B cell (primary cell): ENCODE results near the gene PSMD11. TPM values are rescaled to one million over a fixed set of nuclear protein-coding genes. Genes with fewer than 3 reads are reported as not detected.
"Not testable (repeated sequence)": the region's sequence is repeated elsewhere in the genome, so short reads cannot be mapped to it uniquely, and the experiment has no call there.

Experiments used
- ATAC-seq: fragments of 200-7000 bp; cut with Tn5 transposase; one replicate; pipeline ENCODE4 v1.10.0; 2021; ENCODE audit warnings: low read depth, mild to moderate bottlenecking, moderate number of reproducible peaks, moderate library complexity
- CTCF ChIA-PET: fragments of 350-600 bp; sonication (Branson Sonifier 250); formaldehyde crosslinking; loops from one replicate; lab custom pipeline; 2021; ENCODE audit warnings: antibody characterized with exemption, inconsistent platforms; lab: Charles Lee
- POLR2A ChIA-PET: fragments of 350-600 bp; sonication (Branson Sonifier 250); formaldehyde crosslinking; loops from one replicate; lab custom pipeline; 2021; ENCODE audit warnings: antibody characterized with exemption; lab: Charles Lee
- DNase-seq: peaks from one replicate; pipeline ENCODE4 v3.0.0; 2013
- H2AFZ ChIP-seq: 2 replicates; pipeline ENCODE4 v1.6.1; 2012; ENCODE audit warnings: mild to moderate bottlenecking, low read depth, low read length; ENCODE audit not compliant: insufficient read depth, poor library complexity, severe bottlenecking
- H3K27ac ChIP-seq, 2 donors: 1 replicate in 1 of 2; 2 replicates in 1 of 2; pipeline ENCODE4 v1.5.1; 2012 to 2013; ENCODE audit warnings: low read length in 2 of 2, mild to moderate bottlenecking in 2 of 2, moderate library complexity in 1 of 2
- H3K27me3 ChIP-seq, 4 experiments: fragments of 200-600 bp in 1 of 4; sonication (generic) in 1 of 4; replicated peaks in 1 of 4; 1 replicate in 2 of 4; 2 replicates in 2 of 4; pipeline versions ENCODE4 v1.6.1 to v1.7.0; 2013 to 2016; ENCODE audit warnings: low read length in 3 of 4, mild to moderate bottlenecking in 2 of 4, mixed read lengths in 1 of 4, moderate library complexity in 1 of 4; ENCODE audit not compliant: insufficient read depth in 4 of 4, control insufficient read depth in 3 of 4; ENCODE audit errors: control extremely low read depth in 1 of 4
- H3K36me3 ChIP-seq, 2 experiments: replicated peaks in 1 of 2; 1 replicate in 1 of 2; 2 replicates in 1 of 2; pipeline versions ENCODE4 v1.6.1 to v1.7.1; 2013; ENCODE audit warnings: low read length in 1 of 2; ENCODE audit not compliant: insufficient read depth in 2 of 2, control insufficient read depth in 1 of 2; ENCODE audit errors: control extremely low read depth in 1 of 2, extremely low read depth in 1 of 2
- H3K4me1 ChIP-seq, 2 donors: fragments of 200-600 bp in 1 of 2; sonication (generic) in 1 of 2; 1 replicate in 1 of 2; 2 replicates in 1 of 2; pipeline versions ENCODE4 v1.5.1 to v1.6.1; 2013 to 2017; ENCODE audit warnings: low read length in 2 of 2; ENCODE audit not compliant: control insufficient read depth in 2 of 2, insufficient read depth in 2 of 2
- H3K4me2 ChIP-seq: replicated peaks from 2 replicates; pipeline ENCODE3; 2012; ENCODE audit warnings: mild to moderate bottlenecking, low read depth, low read length; ENCODE audit not compliant: poor library complexity, severe bottlenecking
- H3K4me3 ChIP-seq, 5 experiments: fragments of 200-600 bp in 1 of 5; sonication (generic) in 1 of 5; 1 replicate in 3 of 5; 2 replicates in 2 of 5; pipeline versions ENCODE4 v1.5.1 to v1.7.0; 2011 to 2016; ENCODE audit warnings: low read length in 4 of 5, mild to moderate bottlenecking in 4 of 5, low read depth in 2 of 5, control low read depth in 1 of 5, moderate library complexity in 1 of 5; ENCODE audit not compliant: insufficient read depth in 1 of 5; ENCODE audit errors: control extremely low read depth in 1 of 5, extremely low read depth in 1 of 5
- H3K79me2 ChIP-seq: fragments of 200-600 bp; sonication (generic); one replicate; pipeline ENCODE4 v1.6.0; 2016; ENCODE audit warnings: low read length; ENCODE audit not compliant: control insufficient read depth, insufficient read depth
- H3K9ac ChIP-seq: fragments of 200-600 bp; sonication (generic); 2 replicates; pipeline ENCODE4 v1.6.1; 2017; ENCODE audit warnings: mild to moderate bottlenecking, low read length, moderate library complexity
- H3K9me3 ChIP-seq, 3 donors: one replicate each; pipeline versions ENCODE4 v1.6.1 to v1.7.1; 2013; ENCODE audit warnings: low read length in 2 of 3; ENCODE audit not compliant: control insufficient read depth in 2 of 3, insufficient read depth in 1 of 3; ENCODE audit errors: control extremely low read depth in 1 of 3
- H4K20me1 ChIP-seq: 2 replicates; pipeline ENCODE4 v1.6.0; 2012; ENCODE audit warnings: mild to moderate bottlenecking, low read length; ENCODE audit not compliant: insufficient read depth, control insufficient read depth, poor library complexity, severe bottlenecking
- H3K27ac Mint-ChIP-seq: one replicate; pipeline ENCODE4 v1.8.0; 2021; ENCODE audit warnings: mixed read lengths
- H3K27me3 Mint-ChIP-seq: one replicate; pipeline ENCODE4 v1.8.0; 2021; ENCODE audit warnings: mixed read lengths
- H3K4me1 Mint-ChIP-seq: one replicate; pipeline ENCODE4 v1.8.0; 2021; ENCODE audit warnings: mixed read lengths
- H3K4me3 Mint-ChIP-seq: one replicate; pipeline ENCODE4 v1.8.0; 2021; ENCODE audit warnings: mixed read lengths
- H3K9me3 Mint-ChIP-seq: one replicate; pipeline ENCODE4 v1.8.0; 2022; ENCODE audit warnings: mixed read lengths; ENCODE audit not compliant: insufficient read depth
- CTCF ChIP-seq: fragments of 200-600 bp; IDR thresholded peaks from one replicate; pipeline ENCODE4 v1.8.0; 2022; ENCODE audit warnings: antibody characterized with exemption, mild to moderate bottlenecking
- EZH2 ChIP-seq: IDR thresholded peaks from 2 replicates; pipeline ENCODE4 v1.6.1; 2012; ENCODE audit warnings: borderline replicate concordance, low read depth, mild to moderate bottlenecking, moderate library complexity, low read length; ENCODE audit not compliant: insufficient read depth, poor library complexity, severe bottlenecking
- WGBS: methylation state at CpG from one replicate; pipeline ENCODE4 v1.1.5; 2013; ENCODE audit warnings: missing lambda C conversion rate; ENCODE audit not compliant: insufficient coverage; 5-methylcytosine and 5-hydroxymethylcytosine counted together
- intact Hi-C: fragments of 100-400 bp; cut with micrococcal nuclease; formaldehyde crosslinking; loops from one replicate; pipeline ENCODE4 v1.10.0; 2022
- polyA plus RNA-seq: library from polyadenylated mRNA; depleted of rRNA; stranded (reverse); fragments of >200 nt; gene quantifications from 2 replicates; pipeline ENCODE4 v1.2.3, GENCODE V29; 2012
- total RNA-seq, 2 donors: library from RNA; stranded (reverse); fragments of 120-200 nt in 1 of 2; gene quantifications; 1 replicate in 1 of 2; 2 replicates in 1 of 2; pipeline versions ENCODE4 v1.2.3 to v1.2.4, GENCODE V29; 2013 to 2022

The PSMD11 gene
- total and polyA plus RNA-seq, 2 donors (not counting 1 experiment from before 2014, with no cell fraction given) = 23.8 to 73.4 TPM

GRCh38 chr17:32446949-32447348 is 2.6 kb downstream of the PSMD11 start:
- POLR2A ChIA-PET = no interaction called here
- 79% methylated on average over 2 of the region's 2 CpGs for WGBS
- peaks cover 18 to 23% of the 10 kb centered on the region in 2 donors for H3K4me1 ChIP-seq
- peaks cover 0 to 2% (median 0%) of the 10 kb centered on the region in 4 experiments for H3K27me3 ChIP-seq
- H3K4me1 Mint-ChIP-seq = peaks cover 36% of the 10 kb centered on the region
- peaks cover 83% of the 10 kb centered on the region for H3K79me2 ChIP-seq
- ATAC-seq (no peak), DNase-seq (no peak)
- TF ChIP-seq CTCF = no peak
- no peak for TF ChIP-seq EZH2
- CTCF ChIA-PET = interaction anchor here (0.7 to 3.3 kb wide), 4 partner anchors 15 to 748 kb away, joined by 3 to 30 read pairs (median 16); no protein-coding TSS in a partner anchor
- no peak overlapping the region for H3K4me2 ChIP-seq
- no peak overlapping the region for H2AFZ ChIP-seq
- H3K9me3 ChIP-seq = no peaks in the 10 kb centered on the region
- no peak overlapping the region for H3K27ac ChIP-seq
- H3K27me3 Mint-ChIP-seq = no peaks in the 10 kb centered on the region
- peaks cover 16% of the 10 kb centered on the region for H4K20me1 ChIP-seq
- H3K4me3 Mint-ChIP-seq = no peak overlapping the region
- H3K36me3 ChIP-seq = peaks cover 14 to 42% of the 10 kb centered on the region in 2 experiments
- H3K27ac Mint-ChIP-seq = no peak overlapping the region
- intact Hi-C loops = no loop called here
- H3K9ac ChIP-seq = no peak overlapping the region
- no peak overlapping the region for H3K4me3 ChIP-seq
- H3K9me3 Mint-ChIP-seq = no peaks in the 10 kb centered on the region

DNA sequence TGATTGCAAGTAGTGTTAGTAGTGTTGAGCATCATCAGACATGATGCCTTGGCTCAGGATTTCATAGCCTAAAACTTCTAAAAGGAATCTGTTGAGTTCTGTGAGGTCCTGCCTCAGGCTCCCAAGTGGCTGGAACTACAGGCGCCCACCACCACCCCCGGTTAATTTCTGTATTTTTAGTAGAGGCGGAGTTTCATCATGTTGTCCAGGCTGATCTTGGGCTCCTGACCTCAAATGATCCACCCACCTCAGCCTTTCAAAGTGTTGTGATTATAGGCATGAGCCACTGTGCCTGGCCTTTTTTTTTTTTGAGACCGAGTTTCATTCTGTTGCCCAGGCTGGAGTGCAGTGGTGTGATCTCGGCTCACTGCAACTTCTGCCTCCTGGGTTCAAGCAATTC is 5.7 kb downstream of the PSMD11 start:
- ChIA-PET CTCF (interaction anchor here (1.4 to 3.3 kb wide), 3 partner anchors 12 to 127 kb away, joined by 3 to 30 read pairs (median 4); no protein-coding TSS in a partner anchor), POLR2A (no interaction called here)
- Mint-ChIP-seq H3K27ac (no peak overlapping the region), H3K27me3 (no peaks in the 10 kb centered on the region), H3K9me3 (no peaks in the 10 kb centered on the region), H3K4me3 (no peak overlapping the region), H3K4me1 (peaks cover 28% of the 10 kb centered on the region)
- H3K4me3 ChIP-seq = no peak overlapping the region
- TF ChIP-seq EZH2 = no peak
- no peaks in the 10 kb centered on the region for H3K27me3 ChIP-seq
- peaks cover 26 to 72% of the 10 kb centered on the region in 2 experiments for H3K36me3 ChIP-seq
- WGBS = 100% methylated on average over 1 of the region's 5 CpGs
- DNase-seq (no peak), ATAC-seq (no peak)
- intact Hi-C loops = no loop called here
- peaks cover 16% of the 10 kb centered on the region for H4K20me1 ChIP-seq
- H3K27ac ChIP-seq = no peak overlapping the region
- peaks cover 85% of the 10 kb centered on the region for H3K79me2 ChIP-seq
- H3K4me1 ChIP-seq = peaks cover 13 to 14% of the 10 kb centered on the region in 2 donors
- no peaks in the 10 kb centered on the region for H3K9me3 ChIP-seq
- H3K4me2 ChIP-seq = no peak overlapping the region
- H2AFZ ChIP-seq = no peak overlapping the region
- H3K9ac ChIP-seq = no peak overlapping the region

GRCh38 chr17:32450379-32450778 is 6.1 kb downstream of the PSMD11 start:
- H2AFZ ChIP-seq, H3K27me3 ChIP-seq, H3K4me3 Mint-ChIP-seq, POLR2A ChIA-PET, H3K4me3 ChIP-seq, ATAC-seq, intact Hi-C loops, H3K9me3 Mint-ChIP-seq, H3K4me2 ChIP-seq, H3K27ac ChIP-seq, H3K27ac Mint-ChIP-seq, DNase-seq, H3K9ac ChIP-seq, H3K27me3 Mint-ChIP-seq, H3K9me3 ChIP-seq: not testable (repeated sequence)
- CTCF ChIA-PET = interaction anchor here (1.4 kb wide), 1 partner anchor 11 kb away, joined by 3 read pairs; no protein-coding TSS in a partner anchor
- WGBS = 100% methylated on average over 3 of the region's 6 CpGs
- Histone ChIP-seq H3K36me3 (peaks cover 28 to 76% of the 10 kb centered on the region in 2 experiments), H3K4me1 (peaks cover 10% of the 10 kb centered on the region in 2 donors), H3K79me2 (peaks cover 81% of the 10 kb centered on the region), H4K20me1 (peaks cover 16% of the 10 kb centered on the region)
- peaks cover 23% of the 10 kb centered on the region for H3K4me1 Mint-ChIP-seq
